DND-41 (cell line): Measurements from ENCODE around the gene LRRC9.
"Not testable (repeated sequence)": the region's sequence is repeated elsewhere in the genome, so short reads cannot be mapped to it uniquely, and the experiment has no call there.

ENCODE experiments used
- ATAC-seq: fragments of 200-7000 bp; cut with Tn5 transposase; 3 replicates; pipeline ENCODE4 v1.9.1; 2021; ENCODE audit warnings: low read depth; ENCODE audit not compliant: insufficient read depth
- DNase-seq: peaks from one replicate; pipeline ENCODE4 v3.0.0-alpha.2; 2020
- H2AFZ ChIP-seq: 2 replicates; pipeline ENCODE4 v1.6.0; 2012; ENCODE audit warnings: low read depth, low read length
- H3K27ac ChIP-seq: 2 replicates; pipeline ENCODE4 v1.5.1; 2012; ENCODE audit warnings: low read length, inconsistent platforms
- H3K27me3 ChIP-seq: fragments of 200-600 bp; sonication (generic); 2 replicates; pipeline ENCODE4 v1.6.0; 2012; ENCODE audit warnings: low read length, mild to moderate bottlenecking, inconsistent platforms; ENCODE audit not compliant: insufficient read depth, poor library complexity
- H3K36me3 ChIP-seq: 2 replicates; pipeline ENCODE4 v1.5.1; 2012; ENCODE audit warnings: low read length, inconsistent platforms; ENCODE audit not compliant: insufficient read depth
- H3K4me1 ChIP-seq: 2 replicates; pipeline ENCODE4 v1.5.1; 2012; ENCODE audit warnings: mild to moderate bottlenecking, low read length; ENCODE audit not compliant: insufficient read depth
- H3K4me2 ChIP-seq: 2 replicates; pipeline ENCODE4 v1.6.0; 2012; ENCODE audit warnings: mild to moderate bottlenecking, moderate library complexity, low read length, inconsistent platforms; ENCODE audit not compliant: insufficient read depth
- H3K4me3 ChIP-seq, 2 experiments: fragments of 200-600 bp in 1 of 2; shearing (Covaris generic) in 1 of 2; 2 replicates each; pipeline ENCODE4 v1.5.1; 2012 to 2016; ENCODE audit warnings: inconsistent platforms in 2 of 2, low read length in 2 of 2, mild to moderate bottlenecking in 2 of 2, low read depth in 1 of 2, moderate library complexity in 1 of 2
- H3K79me2 ChIP-seq: 2 replicates; pipeline ENCODE4 v1.6.0; 2012; ENCODE audit warnings: low read length, inconsistent platforms; ENCODE audit not compliant: insufficient read depth
- H3K9ac ChIP-seq: 2 replicates; pipeline ENCODE4 v1.6.0; 2012; ENCODE audit warnings: low read depth, mild to moderate bottlenecking, inconsistent platforms, low read length, moderate library complexity
- H3K9me3 ChIP-seq: 2 replicates; pipeline ENCODE4 v1.5.1; 2012; ENCODE audit warnings: low read length, moderate library complexity, mild to moderate bottlenecking, inconsistent platforms; ENCODE audit not compliant: insufficient read depth, severe bottlenecking
- H4K20me1 ChIP-seq: 2 replicates; pipeline ENCODE4 v1.6.0; 2012; ENCODE audit warnings: low read length; ENCODE audit not compliant: insufficient read depth
- CTCF ChIP-seq: IDR thresholded peaks from 2 replicates; pipeline ENCODE4 v1.5.1; 2012; ENCODE audit warnings: borderline replicate concordance, low read length, moderate library complexity, mild to moderate bottlenecking; ENCODE audit not compliant: poor library complexity, severe bottlenecking; ENCODE audit errors: extremely low read depth
- EZH2 ChIP-seq: IDR thresholded peaks from 3 replicates; pipeline ENCODE4 v1.6.1; 2012; ENCODE audit warnings: borderline replicate concordance, low read depth, mild to moderate bottlenecking, moderate library complexity, low read length, inconsistent platforms; ENCODE audit not compliant: severe bottlenecking

LRRC9 gene

DNA sequence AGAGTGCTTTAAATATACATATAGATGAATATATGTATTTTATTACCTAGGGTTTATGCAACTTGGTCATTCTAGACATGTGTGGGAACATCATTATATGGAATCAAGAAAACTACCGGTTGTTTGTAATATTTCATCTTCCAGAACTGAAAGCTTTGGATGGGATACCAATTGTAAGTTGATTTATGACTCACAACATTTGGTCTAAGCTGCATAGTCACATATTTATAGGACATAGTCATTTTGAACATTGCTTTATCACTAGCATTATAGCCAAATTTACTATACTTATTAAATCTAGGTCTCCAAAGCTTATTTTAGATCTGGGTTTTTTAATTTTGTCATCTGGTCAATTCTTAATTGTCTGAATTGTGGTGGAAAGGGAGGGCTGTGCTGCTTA, 88.1 kb downstream of the LRRC9 start:
- Histone ChIP-seq H3K27ac (no peak overlapping the region), H3K27me3 (no peaks in the 10 kb centered on the region), H3K9me3 (no peaks in the 10 kb centered on the region), H3K4me1 (no peaks in the 10 kb centered on the region), H4K20me1 (no peaks in the 10 kb centered on the region), H3K9ac (no peak overlapping the region), H3K4me3 (no peak overlapping the region), H3K79me2 (no peaks in the 10 kb centered on the region), H3K4me2 (no peak overlapping the region), H3K36me3 (no peaks in the 10 kb centered on the region), H2AFZ (no peak overlapping the region)
- DNase-seq (no peak), ATAC-seq (no peak)
- no peak for TF ChIP-seq EZH2

DNA sequence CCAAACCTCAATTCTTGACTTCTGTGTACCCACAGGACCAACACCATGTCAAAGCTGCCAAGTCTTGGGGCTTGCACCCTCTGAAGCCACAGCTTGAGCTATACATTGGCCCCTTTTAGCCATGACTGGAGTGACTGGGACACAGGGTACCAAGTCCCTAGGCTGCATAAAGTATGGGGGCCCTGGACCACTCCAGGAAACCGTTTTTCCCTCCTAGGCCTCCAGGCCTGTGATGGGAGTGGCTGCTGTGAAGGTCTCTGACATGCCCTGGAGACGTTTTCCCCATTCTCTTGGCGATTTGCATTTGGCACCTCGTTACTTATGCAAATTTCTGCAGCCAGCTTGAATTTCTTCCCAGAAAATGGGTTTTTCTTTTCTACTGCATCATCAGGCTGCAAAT, 90.3 kb downstream of the LRRC9 start:
- H3K36me3 ChIP-seq, H3K9me3 ChIP-seq, ATAC-seq, H3K4me2 ChIP-seq, H3K4me3 ChIP-seq, DNase-seq, H2AFZ ChIP-seq, H3K27ac ChIP-seq, H4K20me1 ChIP-seq, H3K9ac ChIP-seq, H3K27me3 ChIP-seq, H3K79me2 ChIP-seq, H3K4me1 ChIP-seq: not testable (repeated sequence)

- no peaks in the 10 kb centered on the region for H3K27me3 ChIP-seq
- no peak overlapping the region for H3K9ac ChIP-seq
- DNase-seq (no peak), ATAC-seq (no peak)
- H3K4me3 ChIP-seq = no peak overlapping the region
- no peaks in the 10 kb centered on the region for H3K36me3 ChIP-seq
- no peaks in the 10 kb centered on the region for H4K20me1 ChIP-seq
- H3K27ac ChIP-seq = no peak overlapping the region
- H3K9me3 ChIP-seq = no peaks in the 10 kb centered on the region
- no peak overlapping the region for H3K4me2 ChIP-seq
- H3K4me1 ChIP-seq = no peaks in the 10 kb centered on the region
- H3K79me2 ChIP-seq = no peaks in the 10 kb centered on the region
- H2AFZ ChIP-seq = no peak overlapping the region
- no peak for TF ChIP-seq EZH2
- TF ChIP-seq CTCF = no peak
Observed at GRCh38 chr14:60014402-60014801, 94.5 kb downstream of the LRRC9 start.

DNA sequence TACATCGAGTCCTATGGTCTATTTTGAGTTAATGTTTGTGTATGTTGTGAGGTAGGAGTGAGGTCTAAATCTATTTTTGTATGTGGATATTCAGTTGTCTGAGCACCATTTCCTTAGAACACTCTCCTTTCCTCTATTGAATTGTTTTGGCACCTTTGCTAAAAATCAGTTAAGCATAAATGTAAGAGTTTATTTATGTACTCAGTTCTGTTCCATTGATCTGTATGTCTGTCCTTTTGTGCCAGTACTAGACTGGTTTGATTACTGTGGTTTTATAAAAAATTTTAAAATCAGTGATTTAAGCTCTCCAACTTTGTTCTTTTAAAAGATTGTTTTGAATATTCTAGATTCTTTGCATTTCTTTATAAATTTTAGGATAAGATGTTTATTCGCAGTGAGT, 101.7 kb downstream of the LRRC9 start:
- TF ChIP-seq CTCF = no peak
- TF ChIP-seq EZH2 = no peak
- H3K36me3 ChIP-seq = no peaks in the 10 kb centered on the region
- no peaks in the 10 kb centered on the region for H3K9me3 ChIP-seq
- ATAC-seq (no peak), DNase-seq (no peak)
- H2AFZ ChIP-seq = no peak overlapping the region
- H4K20me1 ChIP-seq = no peaks in the 10 kb centered on the region
- H3K4me1 ChIP-seq = no peaks in the 10 kb centered on the region
- peaks cover 5% of the 10 kb centered on the region for H3K27me3 ChIP-seq
- no peak overlapping the region for H3K27ac ChIP-seq
- H3K9ac ChIP-seq = no peak overlapping the region
- no peak overlapping the region for H3K4me2 ChIP-seq
- H3K4me3 ChIP-seq = no peak overlapping the region
- no peaks in the 10 kb centered on the region for H3K79me2 ChIP-seq
